H1 (cell line): ENCODE results near the gene MCHR2. TPM values are rescaled to one million over a fixed set of nuclear protein-coding genes. Genes with fewer than 3 reads are reported as not detected.

Experiments
- CTCF ChIA-PET: fragments of 300-600 bp; sonication (Branson Sonifier 250); formaldehyde crosslinking; loops from one replicate; lab custom pipeline; 2021; ENCODE audit not compliant: partially characterized antibody; lab: Charles Lee
- POLR2A ChIA-PET: fragments of 300-600 bp; sonication (Branson Sonifier 250); formaldehyde crosslinking; loops from one replicate; lab custom pipeline; 2021; ENCODE audit warnings: inconsistent platforms; ENCODE audit not compliant: partially characterized antibody; lab: Charles Lee
- DNase-seq, 2 experiments: peaks; one replicate each; pipeline versions ENCODE4 v3.0.0 to v3.0.0-alpha.2; 2010 to 2022; ENCODE audit warnings: low spot score in 2 of 2, low read depth in 1 of 2, mixed read lengths in 1 of 2
- FAIRE-seq: peaks from 2 replicates; lab custom pipeline; 2011; peaks lifted over from hg19 to GRCh38; lab: Jason Lieb, UNC
- H2AFZ ChIP-seq: 2 replicates; pipeline ENCODE4 v1.8.1; 2012; ENCODE audit warnings: low read length, inconsistent platforms
- H2AK5ac ChIP-seq: 2 replicates; pipeline ENCODE4 v1.6.1; 2013; ENCODE audit warnings: low read depth, low read length
- H2BK120ac ChIP-seq: replicated peaks from 2 replicates; pipeline ENCODE3; 2013; ENCODE audit warnings: low read depth, low read length, inconsistent platforms
- H2BK12ac ChIP-seq: 2 replicates; pipeline ENCODE4 v1.6.1; 2013; ENCODE audit warnings: low read depth, low read length
- H2BK15ac ChIP-seq: 2 replicates; pipeline ENCODE4 v1.6.1; 2013; ENCODE audit warnings: low read length
- H2BK20ac ChIP-seq: 2 replicates; pipeline ENCODE4 v1.6.1; 2013; ENCODE audit warnings: low read length
- H2BK5ac ChIP-seq: 2 replicates; pipeline ENCODE4 v1.6.1; 2013; ENCODE audit warnings: low read depth, low read length
- H3K14ac ChIP-seq: 2 replicates; pipeline ENCODE4 v1.6.1; 2013; ENCODE audit warnings: inconsistent platforms; ENCODE audit not compliant: insufficient read length
- H3K18ac ChIP-seq: 2 replicates; pipeline ENCODE4 v1.6.1; 2013; ENCODE audit warnings: low read length; ENCODE audit errors: extremely low read depth
- H3K23ac ChIP-seq: 2 replicates; pipeline ENCODE4 v1.6.1; 2013; ENCODE audit warnings: inconsistent platforms; ENCODE audit not compliant: insufficient read length
- H3K23me2 ChIP-seq: 2 replicates; pipeline ENCODE4 v1.6.1; 2013; ENCODE audit warnings: low read depth, low read length
- H3K27ac ChIP-seq: 2 replicates; pipeline ENCODE4 v1.6.1; 2011; ENCODE audit warnings: low read depth, low read length, inconsistent platforms
- H3K27me3 ChIP-seq, 4 experiments: replicated peaks in 1 of 4; 1 replicate in 1 of 4; 2 replicates in 3 of 4; pipeline versions ENCODE4 v1.6.1 to v1.8.1; 2011 to 2013; ENCODE audit warnings: low read length in 3 of 4, mild to moderate bottlenecking in 3 of 4, inconsistent platforms in 2 of 4, mixed read lengths in 2 of 4, moderate library complexity in 1 of 4; ENCODE audit not compliant: control insufficient read depth in 3 of 4, insufficient read depth in 3 of 4; ENCODE audit errors: extremely low read depth in 1 of 4
- H3K36me3 ChIP-seq, 4 experiments: 2 replicates each; pipeline versions ENCODE4 v1.6.1 to v1.8.1; 2011 to 2013; ENCODE audit warnings: mild to moderate bottlenecking in 4 of 4, low read length in 3 of 4, moderate library complexity in 2 of 4, control low read depth in 1 of 4, inconsistent platforms in 1 of 4; ENCODE audit not compliant: insufficient read depth in 4 of 4, control insufficient read depth in 2 of 4
- H3K4ac ChIP-seq: replicated peaks from 2 replicates; pipeline ENCODE3; 2013; ENCODE audit warnings: low read length, low read depth, mixed read lengths, inconsistent platforms; ENCODE audit not compliant: insufficient read length
- H3K4me1 ChIP-seq, 4 experiments: replicated peaks in 1 of 4; 1 replicate in 1 of 4; 2 replicates in 3 of 4; pipeline versions ENCODE4 v1.6.1 to v1.8.1; 2011 to 2013; ENCODE audit warnings: low read length in 3 of 4, inconsistent platforms in 2 of 4, mixed read lengths in 1 of 4; ENCODE audit not compliant: insufficient read depth in 4 of 4, control insufficient read depth in 3 of 4
- H3K4me2 ChIP-seq, 2 experiments: 2 replicates each; pipeline versions ENCODE4 v1.6.1 to v1.8.1; 2011 to 2013; ENCODE audit warnings: low read depth in 2 of 2, low read length in 2 of 2, control low read depth in 1 of 2, inconsistent platforms in 1 of 2, mild to moderate bottlenecking in 1 of 2; ENCODE audit not compliant: insufficient read depth in 1 of 2
- H3K4me3 ChIP-seq, 4 experiments: fragments of 200-600, 300-600 bp in 1 of 4; sonication (generic), shearing (Covaris generic), sonication (Bioruptor Twin) in 1 of 4; 2 replicates each; pipeline versions ENCODE4 v1.5.1 to v1.8.1; 2011 to 2016; ENCODE audit warnings: low read length in 4 of 4, low read depth in 3 of 4, control low read depth in 2 of 4, inconsistent platforms in 2 of 4, mild to moderate bottlenecking in 2 of 4, mixed read lengths in 1 of 4, moderate library complexity in 1 of 4; ENCODE audit not compliant: insufficient read depth in 2 of 4; ENCODE audit errors: extremely low read depth in 1 of 4
- H3K56ac ChIP-seq: replicated peaks from 2 replicates; pipeline ENCODE3; 2013; ENCODE audit warnings: low read depth, mild to moderate bottlenecking, mixed read lengths, low read length, inconsistent platforms; ENCODE audit not compliant: insufficient read length
- H3K79me1 ChIP-seq: 2 replicates; pipeline ENCODE4 v1.6.1; 2013; ENCODE audit warnings: low read depth, low read length, control low read depth
- H3K79me2 ChIP-seq, 2 experiments: 2 replicates each; pipeline versions ENCODE4 v1.6.1 to v1.8.1; 2012 to 2013; ENCODE audit warnings: low read length in 2 of 2, mild to moderate bottlenecking in 2 of 2, inconsistent platforms in 1 of 2; ENCODE audit not compliant: insufficient read depth in 2 of 2, control insufficient read depth in 1 of 2
- H3K9ac ChIP-seq, 4 experiments: replicated peaks in 1 of 4; 1 replicate in 1 of 4; 2 replicates in 3 of 4; pipeline versions ENCODE4 v1.6.1 to v1.8.1; 2011 to 2013; ENCODE audit warnings: low read depth in 3 of 4, low read length in 3 of 4, control low read depth in 2 of 4, mild to moderate bottlenecking in 2 of 4, moderate library complexity in 2 of 4, inconsistent platforms in 1 of 4; ENCODE audit errors: extremely low read depth in 1 of 4
- H3K9me3 ChIP-seq, 2 experiments: 2 replicates each; pipeline versions ENCODE4 v1.6.1 to v1.8.1; 2012 to 2013; ENCODE audit warnings: mild to moderate bottlenecking in 2 of 2, moderate library complexity in 2 of 2, control low read depth in 1 of 2, inconsistent platforms in 1 of 2, low read depth in 1 of 2, low read length in 1 of 2, mixed read lengths in 1 of 2; ENCODE audit not compliant: insufficient read depth in 2 of 2
- H4K20me1 ChIP-seq, 2 experiments: replicated peaks in 1 of 2; 2 replicates each; pipeline versions ENCODE3 to v1.8.1; 2011 to 2013; ENCODE audit warnings: inconsistent platforms in 2 of 2, low read length in 2 of 2, mild to moderate bottlenecking in 1 of 2; ENCODE audit not compliant: insufficient read depth in 2 of 2, control insufficient read depth in 1 of 2
- H4K5ac ChIP-seq: 2 replicates; pipeline ENCODE4 v1.6.1; 2013; ENCODE audit warnings: low read length, low read depth, mixed read lengths, inconsistent platforms; ENCODE audit not compliant: insufficient read length
- H4K8ac ChIP-seq: 2 replicates; pipeline ENCODE4 v1.8.0; 2013; ENCODE audit warnings: mild to moderate bottlenecking, moderate library complexity, low read length, inconsistent platforms; ENCODE audit not compliant: insufficient read depth; ENCODE audit errors: extremely low read depth
- H4K91ac ChIP-seq: replicated peaks from 2 replicates; pipeline ENCODE3; 2013; ENCODE audit warnings: low read length, mixed read lengths, inconsistent platforms; ENCODE audit not compliant: insufficient read length
- BCL11A ChIP-seq, 2 experiments: IDR thresholded peaks; one replicate each; pipeline ENCODE4 v1.6.1; 2011; ENCODE audit warnings: low read depth in 2 of 2, low read length in 2 of 2, mild to moderate bottlenecking in 2 of 2
- BRCA1 ChIP-seq: IDR thresholded peaks from 2 replicates; pipeline ENCODE4 v1.6.1; 2012; ENCODE audit warnings: low read depth, low read length, improper control_type of control experiment
- CEBPB ChIP-seq: IDR thresholded peaks from 2 replicates; pipeline ENCODE4 v1.6.1; 2012; ENCODE audit warnings: low read depth, low read length
- CTBP2 ChIP-seq: IDR thresholded peaks from 2 replicates; pipeline ENCODE4 v1.7.0; 2011; ENCODE audit warnings: borderline replicate concordance, mild to moderate bottlenecking, moderate library complexity, mixed read lengths, low read length; ENCODE audit not compliant: insufficient read depth, insufficient read length
- EP300 ChIP-seq, 2 experiments: IDR thresholded peaks; 1 replicate in 1 of 2; 2 replicates in 1 of 2; pipeline ENCODE4 v1.6.1; 2011 to 2012; ENCODE audit warnings: low read depth in 2 of 2, low read length in 2 of 2, mild to moderate bottlenecking in 2 of 2, borderline replicate concordance in 1 of 2, inconsistent platforms in 1 of 2, moderate library complexity in 1 of 2
- GABPA ChIP-seq: IDR thresholded peaks from 2 replicates; pipeline ENCODE4 v1.6.1; 2011; ENCODE audit warnings: mild to moderate bottlenecking, low read length, moderate library complexity, borderline replicate concordance; ENCODE audit not compliant: insufficient read depth
- HDAC2 ChIP-seq, 2 experiments: fragments of 300-600 bp in 1 of 2; sonication (generic) in 1 of 2; IDR thresholded peaks; 2 replicates each; pipeline ENCODE4 v1.6.1; 2011 to 2012; ENCODE audit warnings: low read depth in 2 of 2, low read length in 2 of 2, mild to moderate bottlenecking in 2 of 2, moderate library complexity in 2 of 2, borderline replicate concordance in 1 of 2, inconsistent platforms in 1 of 2
- HDAC6 ChIP-seq: IDR thresholded peaks from one replicate; pipeline ENCODE4 v1.7.1; 2012; ENCODE audit warnings: low read depth, mild to moderate bottlenecking, inconsistent platforms, low read length, moderate library complexity
- JUN ChIP-seq: IDR thresholded peaks from 2 replicates; pipeline ENCODE4 v1.6.1; 2011; ENCODE audit warnings: low read depth, mild to moderate bottlenecking, improper control_type of control experiment, low read length
- JUND ChIP-seq: IDR thresholded peaks from 2 replicates; pipeline ENCODE4 v1.6.1; 2011; ENCODE audit warnings: mild to moderate bottlenecking, improper control_type of control experiment, low read length
- KDM5A ChIP-seq: fragments of 200-600 bp; IDR thresholded peaks from 2 replicates; pipeline ENCODE4 v1.7.1; 2012; ENCODE audit warnings: mild to moderate bottlenecking, low read length, inconsistent platforms, mixed read lengths
- MAFK ChIP-seq: IDR thresholded peaks from 2 replicates; pipeline ENCODE4 v1.6.1; 2012; ENCODE audit warnings: low read depth, mild to moderate bottlenecking, improper control_type of control experiment, low read length
- RBBP5 ChIP-seq: IDR thresholded peaks from 2 replicates; pipeline ENCODE4 v1.7.1; 2012; ENCODE audit warnings: low read depth, mild to moderate bottlenecking, inconsistent platforms, low read length, moderate library complexity, borderline replicate concordance
- RXRA ChIP-seq: IDR thresholded peaks from 2 replicates; pipeline ENCODE4 v1.6.1; 2011; ENCODE audit warnings: low read depth, mild to moderate bottlenecking, low read length, moderate library complexity; ENCODE audit not compliant: insufficient read depth
- WGBS, 2 experiments: shearing (Covaris generic) in 1 of 2; methylation state at CpG; one replicate each; pipeline versions ENCODE4 v1.1.6 to v1.1.7; 2013 to 2015; ENCODE audit warnings: low lambda C conversion rate in 2 of 2, mixed read lengths in 2 of 2, inconsistent platforms in 1 of 2, low coverage in 1 of 2, missing lambda C conversion rate in 1 of 2; ENCODE audit not compliant: insufficient replicate concordance in 2 of 2, insufficient coverage in 1 of 2, insufficient read length in 1 of 2; ENCODE audit errors: extremely low coverage in 1 of 2, missing lambda C conversion rate in 1 of 2; 5-methylcytosine and 5-hydroxymethylcytosine counted together
- polyA plus RNA-seq, 7 experiments: library from polyadenylated mRNA; depleted of rRNA in 3 of 7; stranded (reverse) in 5 of 7; unstranded in 2 of 7; fragments of >200 nt in 5 of 7; fragments of 200-250 nt in 2 of 7; gene quantifications; 1 replicate in 5 of 7; 2 replicates in 1 of 7; 4 replicates in 1 of 7; pipeline versions ENCODE4 v1.2.1 to v1.2.3, GENCODE V29; 2011 to 2013; ENCODE audit warnings: missing spikeins in 2 of 7, mixed read lengths in 2 of 7
- total RNA-seq: library from RNA; stranded (reverse); fragmentation: NEBNext Ultra II Directional; extraction: Animal tissue kit (Norgen Biotek cat#: 25700); gene quantifications from 2 replicates; pipeline ENCODE4 v1.2.1, GENCODE V29; 2021

Gene MCHR2
- total and polyA plus RNA-seq, 2 of the 8 experiments (the other 6 are each of a cell fraction or from before 2014, with no cell fraction given), result not detected

- no peak overlapping the region for H3K56ac ChIP-seq
- no peak for FAIRE-seq
- no peaks in the 10 kb centered on the region for H3K79me1 ChIP-seq
- no peak overlapping the region for H4K91ac ChIP-seq
- no peaks in the 10 kb centered on the region for H3K4me1 ChIP-seq
- no peak overlapping the region for H3K4me3 ChIP-seq
- ChIA-PET CTCF (interaction anchor here (2.3 kb wide), 1 partner anchor 33 kb away, joined by 9 read pairs; no protein-coding TSS in a partner anchor), POLR2A (no interaction called here)
- H3K23ac ChIP-seq, result no peak overlapping the region
- H2AFZ ChIP-seq, result no peak overlapping the region
- DNase-seq, result no peak
- H4K20me1 ChIP-seq, result no peaks in the 10 kb centered on the region
- no peaks in the 10 kb centered on the region for H3K23me2 ChIP-seq
- H4K5ac ChIP-seq, result no peak overlapping the region
- H3K9ac ChIP-seq, result no peak overlapping the region
- H3K4me2 ChIP-seq, result no peak overlapping the region
- no peaks in the 10 kb centered on the region for H3K9me3 ChIP-seq
- no peaks in the 10 kb centered on the region for H3K79me2 ChIP-seq
- H3K14ac ChIP-seq, result no peak overlapping the region
- no peak overlapping the region for H3K27ac ChIP-seq
- no peak overlapping the region for H3K4ac ChIP-seq
- H2BK20ac ChIP-seq, result no peak overlapping the region
- H2BK12ac ChIP-seq, result no peak overlapping the region
- no peak overlapping the region for H2BK5ac ChIP-seq
- H3K27me3 ChIP-seq, result no peaks in the 10 kb centered on the region
- 88% methylated on average over 2 of the region's 2 CpGs; no CpG with 5 or more reads in 1 of the 2 experiments for WGBS, 2 experiments
- no peak overlapping the region for H4K8ac ChIP-seq
- H3K18ac ChIP-seq, result no peak overlapping the region
- H2BK15ac ChIP-seq, result no peak overlapping the region
- no peak overlapping the region for H2AK5ac ChIP-seq
- no peak overlapping the region for H2BK120ac ChIP-seq
- no peaks in the 10 kb centered on the region for H3K36me3 ChIP-seq
- TF ChIP-seq RBBP5 (no peak), MAFK (no peak), EP300 (IDR thresholded peaks at IDR 0.05; ENCODE audit: borderline replicate concordance in 1 of 2, low read depth in 2 of 2, low read length in 2 of 2) (no peak), JUN (no peak), KDM5A (no peak), JUND (no peak), CTBP2 (no peak), BCL11A (IDR thresholded peaks at IDR 0.05; ENCODE audit: low read depth in 2 of 2, low read length in 2 of 2) (no peak), GABPA (no peak), CEBPB (no peak), HDAC6 (no peak), RXRA (no peak), HDAC2 (IDR thresholded peaks at IDR 0.05; ENCODE audit: borderline replicate concordance in 1 of 2, low read depth in 2 of 2, low read length in 2 of 2) (no peak), BRCA1 (no peak)
Measured at GRCh38 chr6:99873084-99873483, 120.9 kb downstream of the MCHR2 start.
